Limb (tissue), 2 donors: ENCODE results near the gene PZP.

Experiments used
- DNase-seq, 2 donors: peaks; one replicate each; pipeline ENCODE4 v3.0.0-alpha.2; 2016; ENCODE audit errors: extremely low spot score in 2 of 2

Gene PZP

DNA sequence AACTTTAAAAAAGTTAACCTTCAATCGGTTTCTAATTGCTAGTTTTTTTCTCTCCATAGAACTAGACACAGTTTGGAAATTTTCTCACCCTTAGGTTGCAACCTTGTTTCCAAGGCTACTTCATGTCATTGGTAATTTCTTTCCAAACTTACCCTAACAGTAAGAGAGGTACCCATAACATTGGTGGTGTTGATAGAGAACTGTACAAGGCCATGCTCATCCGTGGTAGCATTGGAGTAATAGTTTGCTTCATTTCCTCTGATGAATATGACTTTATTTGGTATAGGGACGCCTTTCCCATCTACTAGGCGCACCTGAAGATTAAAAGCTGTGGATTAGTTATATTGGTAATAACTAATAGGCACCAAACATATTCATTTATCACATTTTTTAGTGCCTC, 104.1 kb downstream of the PZP start:
- DNase-seq, result no peak

GRCh38 chr12:9103050-9103849, 104.9 kb downstream of the PZP start:
- no peak for DNase-seq

- DNase-seq, result no peak
Observed at GRCh38 chr12:9101018-9101687, 107.0 kb downstream of the PZP start.

GRCh38 chr12:9099552-9100190, 108.5 kb downstream of the PZP start:
- no peak for DNase-seq
